MM.1S (cell line): ENCODE data around the gene SLC25A48.

Experiments
- DNase-seq: peaks from one replicate; pipeline ENCODE4 v3.0.0-alpha.2; 2015
- H2AFZ ChIP-seq: fragments of 300-600 bp; sonication (generic); 2 replicates; pipeline ENCODE4 v1.6.0; 2016; ENCODE audit warnings: antibody characterized with exemption, low read length
- H3F3A ChIP-seq: fragments of 300-600 bp; sonication (generic); 2 replicates; pipeline ENCODE4 v1.6.1; 2016; ENCODE audit warnings: mild to moderate bottlenecking, antibody characterized with exemption, low read length, moderate library complexity, mixed read lengths; ENCODE audit not compliant: insufficient read depth
- H3K27ac ChIP-seq: fragments of 300-600 bp; sonication (generic); 2 replicates; pipeline ENCODE4 v1.5.1; 2016; ENCODE audit warnings: mild to moderate bottlenecking, low read length
- H3K27me3 ChIP-seq: fragments of 300-600 bp; sonication (generic); replicated peaks from 2 replicates; pipeline ENCODE4 v1.6.0; 2016; ENCODE audit warnings: low read length; ENCODE audit not compliant: insufficient read depth
- H3K36me3 ChIP-seq: fragments of 300-600 bp; sonication (generic); replicated peaks from 2 replicates; pipeline ENCODE4 v1.6.1; 2016; ENCODE audit warnings: mild to moderate bottlenecking, low read length, mixed read lengths; ENCODE audit not compliant: insufficient read depth
- H3K4me1 ChIP-seq: fragments of 300-600 bp; sonication (generic); 2 replicates; pipeline ENCODE4 v1.6.1; 2016; ENCODE audit warnings: low read length, mixed read lengths
- H3K4me2 ChIP-seq: fragments of 300-600 bp; sonication (generic); 2 replicates; pipeline ENCODE4 v1.6.0; 2016; ENCODE audit warnings: low read depth, low read length
- H3K4me3 ChIP-seq: fragments of 300-600 bp; sonication (generic); 2 replicates; pipeline ENCODE4 v1.5.1; 2016; ENCODE audit warnings: low read length, mixed read lengths
- H3K79me2 ChIP-seq: fragments of 300-600 bp; sonication (generic); 2 replicates; pipeline ENCODE4 v1.6.1; 2016; ENCODE audit warnings: mixed run types, low read length, mixed read lengths
- H3K9ac ChIP-seq: fragments of 300-600 bp; sonication (generic); 2 replicates; pipeline ENCODE4 v1.6.1; 2016; ENCODE audit warnings: low read length, mixed read lengths
- H3K9me2 ChIP-seq: fragments of 300-600 bp; sonication (generic); replicated peaks from 2 replicates; pipeline ENCODE4 v1.6.1; 2016; ENCODE audit warnings: mild to moderate bottlenecking, low read length, mixed read lengths; ENCODE audit not compliant: insufficient read depth
- H3K9me3 ChIP-seq: fragments of 300-600 bp; sonication (generic); replicated peaks from 2 replicates; pipeline ENCODE4 v1.6.1; 2016; ENCODE audit warnings: mild to moderate bottlenecking, low read length, mixed read lengths; ENCODE audit not compliant: insufficient read depth
- H4K20me1 ChIP-seq: fragments of 300-600 bp; sonication (generic); 2 replicates; pipeline ENCODE4 v1.6.1; 2016; ENCODE audit warnings: mild to moderate bottlenecking, low read length, moderate library complexity, mixed read lengths; ENCODE audit not compliant: insufficient read depth
- EZH2 ChIP-seq: fragments of 300-600 bp; sonication (generic); optimal IDR thresholded peaks from 2 replicates; pipeline ENCODE3; 2017; ENCODE audit warnings: low read depth, mild to moderate bottlenecking, antibody characterized with exemption, low read length, mixed read lengths
- EZH2phosphoT487 ChIP-seq: fragments of 300-600 bp; sonication (generic); IDR thresholded peaks from 2 replicates; pipeline ENCODE4 v1.6.1; 2018; ENCODE audit warnings: antibody characterized with exemption, low read length
- TF ChIP-seq, protein P1 (sequence below): fragments of 300-600 bp; sonication (generic); IDR thresholded peaks from 2 replicates; pipeline ENCODE4 v1.5.1; 2016; ENCODE audit warnings: antibody characterized with exemption, low read length, mixed read lengths

The SLC25A48 gene

DNA sequence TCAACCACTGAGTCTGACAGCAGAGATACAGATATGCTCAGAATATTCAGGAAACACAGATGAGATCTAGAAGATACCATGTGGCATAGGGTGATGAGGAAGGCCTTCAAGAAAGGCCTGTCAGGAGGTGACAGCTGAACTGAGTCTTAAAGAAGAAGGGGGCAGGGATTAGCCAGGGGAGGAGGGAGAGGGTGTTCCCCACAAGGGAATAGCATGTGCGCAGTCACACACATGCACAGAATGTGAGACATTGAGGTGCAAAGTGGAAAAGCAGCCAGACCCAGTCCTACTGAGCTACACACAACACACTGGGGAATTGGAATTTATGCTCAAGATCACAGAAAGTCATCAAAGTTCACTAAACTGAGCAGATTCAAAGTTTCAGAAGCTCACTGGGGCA, 3.0 kb upstream of the SLC25A48 start:
- H3K9me3 ChIP-seq = no peaks in the 10 kb centered on the region
- H3K4me3 ChIP-seq = no peak overlapping the region

DNA sequence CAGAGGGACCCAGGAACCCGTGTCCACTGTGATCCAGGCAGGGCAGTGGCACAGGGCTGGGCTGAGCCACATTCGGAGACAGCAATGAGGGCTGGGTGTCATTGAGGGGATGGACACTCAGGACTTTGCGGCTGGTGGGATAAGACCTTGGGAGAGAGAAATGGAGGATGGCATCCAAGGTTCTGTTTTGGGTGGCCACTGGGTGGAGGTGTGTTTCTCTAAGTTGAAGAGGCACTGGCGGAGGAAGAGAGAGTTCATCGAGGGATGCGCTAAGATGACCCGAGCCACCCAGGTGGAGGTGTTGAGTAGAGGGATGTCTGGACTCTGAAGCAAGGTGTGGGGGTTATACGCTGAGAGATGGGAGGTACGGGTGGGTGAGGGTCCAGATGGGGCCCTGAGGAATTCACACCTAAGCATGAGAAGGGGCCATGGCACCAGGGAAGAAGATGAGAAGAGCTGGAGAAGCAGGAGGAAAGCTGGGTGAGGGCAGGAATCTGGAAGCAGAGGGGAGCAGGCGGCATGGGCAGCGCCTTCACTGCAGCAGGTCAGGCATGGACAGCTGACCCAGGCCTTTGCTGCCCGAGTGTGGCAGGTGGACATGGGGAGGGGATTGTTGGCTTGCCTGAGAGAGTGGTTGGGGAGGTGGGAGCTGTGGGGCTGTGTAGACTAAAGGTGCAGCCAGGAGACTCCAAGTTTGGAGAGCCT, 2.5 kb upstream of the SLC25A48 start:
- Histone ChIP-seq H3K4me3 (no peak overlapping the region), H3F3A (no peaks in the 10 kb centered on the region), H3K9me3 (no peaks in the 10 kb centered on the region), H3K79me2 (no peaks in the 10 kb centered on the region), H4K20me1 (no peaks in the 10 kb centered on the region), H3K9ac (no peak overlapping the region), H3K27me3 (peaks cover 15% of the 10 kb centered on the region), H3K36me3 (no peaks in the 10 kb centered on the region), H2AFZ (no peak overlapping the region), H3K9me2 (no peaks in the 10 kb centered on the region), H3K27ac (no peak overlapping the region), H3K4me1 (no peaks in the 10 kb centered on the region), H3K4me2 (no peak overlapping the region)
- TF ChIP-seq EZH2phosphoT487 = no peak
- TF ChIP-seq, protein P1, sequence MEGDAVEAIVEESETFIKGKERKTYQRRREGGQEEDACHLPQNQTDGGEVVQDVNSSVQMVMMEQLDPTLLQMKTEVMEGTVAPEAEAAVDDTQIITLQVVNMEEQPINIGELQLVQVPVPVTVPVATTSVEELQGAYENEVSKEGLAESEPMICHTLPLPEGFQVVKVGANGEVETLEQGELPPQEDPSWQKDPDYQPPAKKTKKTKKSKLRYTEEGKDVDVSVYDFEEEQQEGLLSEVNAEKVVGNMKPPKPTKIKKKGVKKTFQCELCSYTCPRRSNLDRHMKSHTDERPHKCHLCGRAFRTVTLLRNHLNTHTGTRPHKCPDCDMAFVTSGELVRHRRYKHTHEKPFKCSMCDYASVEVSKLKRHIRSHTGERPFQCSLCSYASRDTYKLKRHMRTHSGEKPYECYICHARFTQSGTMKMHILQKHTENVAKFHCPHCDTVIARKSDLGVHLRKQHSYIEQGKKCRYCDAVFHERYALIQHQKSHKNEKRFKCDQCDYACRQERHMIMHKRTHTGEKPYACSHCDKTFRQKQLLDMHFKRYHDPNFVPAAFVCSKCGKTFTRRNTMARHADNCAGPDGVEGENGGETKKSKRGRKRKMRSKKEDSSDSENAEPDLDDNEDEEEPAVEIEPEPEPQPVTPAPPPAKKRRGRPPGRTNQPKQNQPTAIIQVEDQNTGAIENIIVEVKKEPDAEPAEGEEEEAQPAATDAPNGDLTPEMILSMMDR = no peak
- no peak for TF ChIP-seq EZH2
- no peak for DNase-seq

More for the DNA sequence above, 3.0 kb upstream of the SLC25A48 start:
- no peaks in the 10 kb centered on the region for H3K4me1 ChIP-seq
- no peaks in the 10 kb centered on the region for H4K20me1 ChIP-seq
- H3K27ac ChIP-seq = no peak overlapping the region
- H3K9me2 ChIP-seq = no peaks in the 10 kb centered on the region
- H3K4me2 ChIP-seq = no peak overlapping the region
- no peak for DNase-seq
- peaks cover 15% of the 10 kb centered on the region for H3K27me3 ChIP-seq
- H2AFZ ChIP-seq = no peak overlapping the region
- no peaks in the 10 kb centered on the region for H3F3A ChIP-seq
- TF ChIP-seq EZH2phosphoT487 (no peak), EZH2 (no peak)
- TF ChIP-seq, protein P1 = no peak
- H3K9ac ChIP-seq = no peak overlapping the region
- no peaks in the 10 kb centered on the region for H3K79me2 ChIP-seq
- no peaks in the 10 kb centered on the region for H3K36me3 ChIP-seq

DNA sequence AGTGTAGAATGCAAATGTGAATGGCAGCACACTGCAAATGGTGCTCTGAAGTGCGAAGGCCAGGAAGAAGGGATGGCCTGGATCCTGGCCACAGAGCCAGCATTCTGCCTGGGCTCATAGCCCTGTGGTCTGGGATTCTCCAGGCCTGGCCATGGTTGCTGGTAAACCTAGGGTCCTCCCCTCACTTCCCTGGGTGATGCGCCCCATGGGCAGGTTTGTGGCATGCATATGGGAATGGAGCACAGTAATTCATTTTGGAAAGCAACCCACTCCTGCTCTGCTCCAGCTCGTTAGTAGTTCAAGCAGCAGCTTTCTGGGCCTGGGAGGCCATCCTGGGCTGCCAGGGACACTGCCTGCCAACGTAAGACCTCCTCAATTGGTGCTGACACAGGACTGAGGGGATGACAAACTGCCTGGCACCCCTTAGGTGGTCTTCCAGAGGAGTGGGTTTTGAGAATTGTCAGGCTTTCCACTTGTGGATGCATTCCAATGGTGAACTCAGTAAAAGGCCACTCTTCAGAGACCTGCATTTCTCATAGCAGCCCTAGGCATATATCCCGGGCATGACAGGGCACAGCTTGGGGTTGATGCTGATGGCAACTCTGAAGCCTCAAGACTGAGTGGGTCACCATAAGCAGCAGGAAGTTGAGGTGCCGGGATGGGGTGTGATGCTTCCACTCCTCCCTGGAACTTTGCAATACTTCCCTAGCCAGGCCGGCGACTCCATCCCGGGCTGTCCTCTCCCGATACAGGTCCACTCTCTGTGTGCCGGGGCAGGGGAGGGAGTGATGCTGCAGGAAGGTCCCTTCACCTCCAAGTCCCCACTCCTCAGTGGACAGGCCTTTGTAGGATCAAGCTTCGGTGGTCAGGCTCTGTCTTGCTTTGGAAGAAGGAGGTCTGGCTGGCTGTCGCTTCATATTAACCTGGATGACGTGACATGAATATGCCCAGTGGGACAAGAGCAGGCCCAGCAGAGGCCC, 1.2 kb upstream of the SLC25A48 start:
- Histone ChIP-seq H3K4me2 (no peak overlapping the region), H2AFZ (no peak overlapping the region), H3K27me3 (peaks cover 15% of the 10 kb centered on the region), H4K20me1 (no peaks in the 10 kb centered on the region), H3K36me3 (no peaks in the 10 kb centered on the region), H3K79me2 (no peaks in the 10 kb centered on the region), H3K4me1 (no peaks in the 10 kb centered on the region), H3K9me2 (no peaks in the 10 kb centered on the region), H3K27ac (no peak overlapping the region), H3K9me3 (no peaks in the 10 kb centered on the region), H3F3A (no peaks in the 10 kb centered on the region), H3K4me3 (no peak overlapping the region), H3K9ac (no peak overlapping the region)
- DNase-seq = no peak
- TF ChIP-seq EZH2phosphoT487 (no peak), EZH2 (no peak)
- TF ChIP-seq, protein P1 = no peak
